Common myeloid progenitor, CD34-positive (primary cell): ENCODE measurements around the gene SLAMF8.

ENCODE experiments used
- CTCF ChIA-PET: fragments of 350-600 bp; sonication (Branson Sonifier 250); formaldehyde crosslinking; loops from one replicate; lab custom pipeline; 2021; ENCODE audit warnings: antibody characterized with exemption; lab: Charles Lee
- POLR2A ChIA-PET: fragments of 350-600 bp; sonication (Branson Sonifier 250); formaldehyde crosslinking; loops from one replicate; lab custom pipeline; 2021; ENCODE audit warnings: antibody characterized with exemption; lab: Charles Lee
- DNase-seq, 3 donors: peaks; one replicate each; pipeline versions ENCODE4 v3.0.0 to v3.0.0-alpha.2; 2013
- H3K27ac ChIP-seq, 2 experiments: 1 replicate in 1 of 2; 2 replicates in 1 of 2; pipeline ENCODE4 v1.7.0; 2013; ENCODE audit warnings: inconsistent platforms in 2 of 2, low read length in 2 of 2, mild to moderate bottlenecking in 2 of 2, low read depth in 1 of 2, moderate library complexity in 1 of 2; ENCODE audit not compliant: severe bottlenecking in 2 of 2, insufficient read depth in 1 of 2, poor library complexity in 1 of 2
- H3K27me3 ChIP-seq, 5 experiments: replicated peaks in 2 of 5; 1 replicate in 3 of 5; 2 replicates in 2 of 5; pipeline versions ENCODE4 v1.6.1 to v1.7.0; 2013; ENCODE audit warnings: low read length in 4 of 5, mild to moderate bottlenecking in 2 of 5, moderate library complexity in 2 of 5, inconsistent platforms in 1 of 5; ENCODE audit not compliant: insufficient read depth in 5 of 5, control insufficient read depth in 4 of 5
- H3K36me3 ChIP-seq, 4 experiments: 1 replicate in 2 of 4; 2 replicates in 2 of 4; pipeline versions ENCODE4 v1.6.1 to v1.7.0; 2013; ENCODE audit warnings: low read length in 3 of 4, control low read depth in 1 of 4, mild to moderate bottlenecking in 1 of 4; ENCODE audit not compliant: control insufficient read depth in 4 of 4, insufficient read depth in 4 of 4
- H3K4me1 ChIP-seq, 4 experiments: 1 replicate in 3 of 4; 2 replicates in 1 of 4; pipeline versions ENCODE4 v1.6.1 to v1.7.1; 2013; ENCODE audit warnings: low read length in 3 of 4, mild to moderate bottlenecking in 3 of 4, control low read depth in 1 of 4, inconsistent platforms in 1 of 4, moderate library complexity in 1 of 4; ENCODE audit not compliant: control insufficient read depth in 4 of 4, insufficient read depth in 4 of 4; ENCODE audit errors: control extremely low read depth in 1 of 4
- H3K4me3 ChIP-seq, 7 experiments: 1 replicate in 4 of 7; 2 replicates in 3 of 7; pipeline versions ENCODE4 v1.5.1 to v1.7.0; 2013; ENCODE audit warnings: mild to moderate bottlenecking in 7 of 7, low read length in 6 of 7, moderate library complexity in 6 of 7, inconsistent platforms in 2 of 7, low read depth in 2 of 7, control low read depth in 1 of 7; ENCODE audit not compliant: insufficient read depth in 4 of 7, control insufficient read depth in 1 of 7; ENCODE audit errors: extremely low read depth in 1 of 7
- H3K9me3 ChIP-seq, 5 experiments: 1 replicate in 4 of 5; 2 replicates in 1 of 5; pipeline versions ENCODE4 v1.6.1 to v1.7.1; 2013; ENCODE audit warnings: low read length in 4 of 5, mild to moderate bottlenecking in 2 of 5, inconsistent platforms in 1 of 5, low read depth in 1 of 5, moderate library complexity in 1 of 5; ENCODE audit not compliant: control insufficient read depth in 4 of 5, insufficient read depth in 2 of 5; ENCODE audit errors: control extremely low read depth in 1 of 5
- WGBS: methylation state at CpG from one replicate; pipeline ENCODE4 v1.1.5; 2013; ENCODE audit not compliant: insufficient coverage; 5-methylcytosine and 5-hydroxymethylcytosine counted together

Gene SLAMF8

GRCh38 chr1:159798893-159799292, 27.8 kb upstream of the SLAMF8 start:
- H3K4me3 ChIP-seq: no peak overlapping the region
- H3K4me1 ChIP-seq: peaks cover 0 to 13% (median 8%) of the 10 kb centered on the region in 4 experiments
- no peak overlapping the region for H3K27ac ChIP-seq
- no CpG with 5 or more reads among the region's 2 CpGs for WGBS
- H3K36me3 ChIP-seq: no peaks in the 10 kb centered on the region
- CTCF ChIA-PET: interaction anchor here (0.8 to 12.4 kb wide), 45 partner anchors 9 to 667 kb away, joined by 3 to 411 read pairs (median 5); partner anchors contain the start of genes DUSP23, IGSF9 and SLAMF8
- peak; percentile 79 to 86 (median 83) for DNase-seq
- H3K27me3 ChIP-seq: peaks cover 0 to 6% (median 0%) of the 10 kb centered on the region in 5 experiments
- POLR2A ChIA-PET: interaction anchor here (1.1 to 1.4 kb wide), 3 partner anchors 33 to 94 kb away, joined by 4 to 8 read pairs (median 5); no protein-coding TSS in a partner anchor
- H3K9me3 ChIP-seq: no peaks in the 10 kb centered on the region

GRCh38 chr1:159799446-159799985, 27.2 kb upstream of the SLAMF8 start:
- no peak for DNase-seq
- Histone ChIP-seq H3K27me3 (peaks cover 0 to 6% (median 0%) of the 10 kb centered on the region in 5 experiments), H3K9me3 (no peaks in the 10 kb centered on the region), H3K36me3 (no peaks in the 10 kb centered on the region), H3K4me3 (no peak overlapping the region), H3K4me1 (peaks cover 0 to 13% (median 8%) of the 10 kb centered on the region in 4 experiments), H3K27ac (no peak overlapping the region)
- CTCF ChIA-PET: interaction anchor here (0.8 to 12.4 kb wide), 41 partner anchors 9 to 667 kb away, joined by 3 to 411 read pairs (median 5); partner anchors contain the start of genes DUSP23, IGSF9 and SLAMF8
- POLR2A ChIA-PET: interaction anchor here (1.1 to 1.4 kb wide), 3 partner anchors 32 to 93 kb away, joined by 4 to 8 read pairs (median 5); no protein-coding TSS in a partner anchor
- 89% methylated on average over 3 of the region's 4 CpGs for WGBS

GRCh38 chr1:159800177-159800930, 26.3 kb upstream of the SLAMF8 start:
- Histone ChIP-seq H3K4me1 (peaks cover 0 to 13% (median 8%) of the 10 kb centered on the region in 4 experiments), H3K27me3 (peaks cover 0 to 4% (median 0%) of the 10 kb centered on the region in 5 experiments), H3K4me3 (no peak overlapping the region), H3K9me3 (no peaks in the 10 kb centered on the region), H3K36me3 (no peaks in the 10 kb centered on the region), H3K27ac (no peak overlapping the region)
- CTCF ChIA-PET: interaction anchor here (0.9 to 12.4 kb wide), 17 partner anchors 10 to 666 kb away, joined by 3 to 411 read pairs (median 16); partner anchors contain the start of genes DUSP23 and SLAMF8
- peak; percentile 23 to 82 (median 77) for DNase-seq
- POLR2A ChIA-PET: no interaction called here
- 40% methylated on average over 6 of the region's 8 CpGs for WGBS

GRCh38 chr1:159802111-159802510, 24.6 kb upstream of the SLAMF8 start, which contains the start of gene FCRL6:
TSS of gene FCRL6 (plus strand) at chr1:159802360. CDS start at chr1:159802425, 65 bp downstream.
- WGBS: 95% methylated on average over 3 of the region's 8 CpGs
- CTCF ChIA-PET: interaction anchor here (1.0 to 12.4 kb wide), 15 partner anchors 9 to 205 kb away, joined by 3 to 411 read pairs (median 5); partner anchors contain the start of genes DUSP23 and TAGLN2
- no peaks in the 10 kb centered on the region for H3K9me3 ChIP-seq
- POLR2A ChIA-PET: no interaction called here
- H3K4me3 ChIP-seq: no peak within 1 kb of the TSS
- H3K27ac ChIP-seq: no peak within 1 kb of the TSS
- peaks cover 0 to 13% (median 8%) of the 10 kb centered on the region in 4 experiments for H3K4me1 ChIP-seq
- peaks cover 0 to 4% (median 0%) of the 10 kb centered on the region in 5 experiments for H3K27me3 ChIP-seq
- DNase-seq: no peak
- H3K36me3 ChIP-seq: no peaks in the 10 kb centered on the region

- Histone ChIP-seq H3K4me3 (no peak overlapping the region), H3K27me3 (peaks cover 0 to 2% (median 0%) of the 10 kb centered on the region in 5 experiments), H3K27ac (no peak overlapping the region), H3K36me3 (no peaks in the 10 kb centered on the region), H3K4me1 (peaks cover 0 to 13% (median 8%) of the 10 kb centered on the region in 4 experiments), H3K9me3 (no peaks in the 10 kb centered on the region)
- DNase-seq: peak; percentile 30 to 63 (median 62)
- 100% methylated on average over 3 of the region's 7 CpGs for WGBS
- ChIA-PET POLR2A (interaction anchor here (0.9 kb wide), 1 partner anchor 85 kb away, joined by 4 read pairs; no protein-coding TSS in a partner anchor), CTCF (interaction anchor here (1.0 to 12.4 kb wide), 17 partner anchors 7 to 590 kb away, joined by 3 to 411 read pairs (median 5); partner anchors contain the start of genes DUSP23 and SLAMF8)
Measured at GRCh38 chr1:159803956-159804689, 22.6 kb upstream of the SLAMF8 start.

GRCh38 chr1:159804924-159805323, 21.7 kb upstream of the SLAMF8 start:
- H3K27me3 ChIP-seq: peaks cover 0 to 2% (median 0%) of the 10 kb centered on the region in 5 experiments
- ChIA-PET POLR2A (no interaction called here), CTCF (interaction anchor here (1.0 to 12.4 kb wide), 11 partner anchors 6 to 274 kb away, joined by 3 to 411 read pairs (median 5); partner anchors contain the start of gene SLAMF8)
- no peak overlapping the region for H3K27ac ChIP-seq
- no peak overlapping the region for H3K4me3 ChIP-seq
- H3K4me1 ChIP-seq: peaks cover 0 to 11% (median 7%) of the 10 kb centered on the region in 4 experiments
- no peaks in the 10 kb centered on the region for H3K36me3 ChIP-seq
- DNase-seq: no peak
- no peaks in the 10 kb centered on the region for H3K9me3 ChIP-seq
- WGBS: 100% methylated on average over 1 of the region's 2 CpGs
